WTC11 (cell line): ENCODE data around the gene ZBTB39. TPM values are rescaled to one million over a fixed set of nuclear protein-coding genes. Genes with fewer than 3 reads are reported as not detected.

Experiments used
- ATAC-seq: fragments of 200-7000 bp; cut with Tn5 transposase; 2 replicates; pipeline ENCODE4 v1.10.0; 2021; ENCODE audit warnings: mild to moderate bottlenecking, moderate library complexity
- CTCF ChIA-PET: fragments of 300-600 bp; sonication (Branson Sonifier 250); formaldehyde crosslinking; loops from one replicate; lab custom pipeline; 2021; ENCODE audit warnings: antibody characterized with exemption; lab: Charles Lee
- POLR2A ChIA-PET: fragments of 350-600 bp; sonication (Branson Sonifier 250); formaldehyde crosslinking; loops from one replicate; lab custom pipeline; 2021; ENCODE audit warnings: antibody characterized with exemption; lab: Charles Lee
- DNase-seq: peaks from one replicate; pipeline ENCODE4 v3.0.0; 2021; ENCODE audit warnings: low spot score
- H3K27ac Mint-ChIP-seq: 2 replicates; pipeline ENCODE4 v1.8.0; 2021; ENCODE audit warnings: mixed read lengths
- H3K27me3 Mint-ChIP-seq: 2 replicates; pipeline ENCODE4 v1.8.0; 2021; ENCODE audit warnings: low read depth, mild to moderate bottlenecking, moderate library complexity, mixed read lengths
- H3K36me3 Mint-ChIP-seq: 2 replicates; pipeline ENCODE4 v1.8.0; 2021; ENCODE audit warnings: mixed read lengths
- H3K4me1 Mint-ChIP-seq: 2 replicates; pipeline ENCODE4 v1.8.0; 2022; ENCODE audit warnings: mixed read lengths
- H3K4me3 Mint-ChIP-seq: 2 replicates; pipeline ENCODE4 v1.8.0; 2021; ENCODE audit warnings: mild to moderate bottlenecking, moderate library complexity, mixed read lengths
- H3K9me3 Mint-ChIP-seq: 2 replicates; pipeline ENCODE4 v1.8.0; 2021; ENCODE audit warnings: mixed read lengths
- AR ChIP-seq: fragments of 250-450 bp; sonication (Bioruptor Pico); IDR thresholded peaks from 2 replicates; pipeline ENCODE4 v1.9.0; 2021; ENCODE audit warnings: mild to moderate bottlenecking
- CREB1 ChIP-seq: sonication (generic); formaldehyde crosslinking; IDR thresholded peaks from 2 replicates; pipeline ENCODE4 v1.8.0; 2023; ENCODE audit warnings: mild to moderate bottlenecking, missing genetic modification reagents
- E2F5 ChIP-seq: sonication (generic); formaldehyde crosslinking; IDR thresholded peaks from 2 replicates; pipeline ENCODE4 v1.8.1; 2022; ENCODE audit warnings: mild to moderate bottlenecking, moderate library complexity, missing genetic modification reagents
- ERG ChIP-seq: fragments of 250-450 bp; sonication (Bioruptor Pico); IDR thresholded peaks from 2 replicates; pipeline ENCODE4 v1.8.0; 2021; ENCODE audit warnings: mild to moderate bottlenecking
- FOXP4 ChIP-seq: sonication (generic); formaldehyde crosslinking; IDR thresholded peaks from 2 replicates; pipeline ENCODE4 v1.8.0; 2022; ENCODE audit warnings: mild to moderate bottlenecking, missing genetic modification reagents
- GRHL2 ChIP-seq: fragments of 250-450 bp; sonication (Bioruptor Pico); IDR thresholded peaks from 2 replicates; pipeline ENCODE4 v1.8.0; 2022; ENCODE audit warnings: mild to moderate bottlenecking, moderate library complexity; ENCODE audit not compliant: insufficient replicate concordance, severe bottlenecking
- GTF2I ChIP-seq: fragments of 250-450 bp; sonication (Bioruptor Pico); conservative IDR thresholded peaks from 2 replicates; pipeline ENCODE4 v1.4.0; 2021; ENCODE audit warnings: mild to moderate bottlenecking
- IRF1 ChIP-seq: sonication (generic); formaldehyde crosslinking; IDR thresholded peaks from 2 replicates; pipeline ENCODE4 v1.8.0; 2023; ENCODE audit warnings: missing genetic modification reagents
- JUN ChIP-seq: sonication (generic); formaldehyde crosslinking; IDR thresholded peaks from 2 replicates; pipeline ENCODE4 v1.8.0; 2023; ENCODE audit warnings: mild to moderate bottlenecking, missing genetic modification reagents
- MXD4 ChIP-seq: fragments of 250-450 bp; sonication (Bioruptor Pico); IDR thresholded peaks from 2 replicates; pipeline ENCODE4 v1.8.0; 2021; ENCODE audit warnings: mild to moderate bottlenecking, moderate library complexity, borderline replicate concordance
- NFE2L1 ChIP-seq: sonication (generic); formaldehyde crosslinking; IDR thresholded peaks from 2 replicates; pipeline ENCODE4 v1.8.1; 2023; ENCODE audit warnings: missing genetic modification reagents
- OVOL2 ChIP-seq: fragments of 250-450 bp; sonication (Bioruptor Pico); IDR thresholded peaks from 2 replicates; pipeline ENCODE4 v1.9.0; 2021; ENCODE audit warnings: mild to moderate bottlenecking, borderline replicate concordance
- RELA ChIP-seq: sonication (generic); formaldehyde crosslinking; IDR thresholded peaks from 2 replicates; pipeline ENCODE4 v1.8.1; 2022; ENCODE audit warnings: missing genetic modification reagents, mild to moderate bottlenecking, borderline replicate concordance
- USF2 ChIP-seq: sonication (generic); formaldehyde crosslinking; IDR thresholded peaks from 2 replicates; pipeline ENCODE4 v1.8.1; 2023; ENCODE audit warnings: mild to moderate bottlenecking, missing genetic modification reagents, moderate library complexity
- ZNF281 ChIP-seq: sonication (generic); formaldehyde crosslinking; IDR thresholded peaks from 2 replicates; pipeline ENCODE4 v1.8.0; 2023; ENCODE audit warnings: mild to moderate bottlenecking, missing genetic modification reagents
- ZNF425 ChIP-seq: fragments of 250-450 bp; sonication (Bioruptor Pico); conservative IDR thresholded peaks from 2 replicates; pipeline ENCODE4 v1.9.0; 2021; ENCODE audit warnings: mild to moderate bottlenecking
- ZNF532 ChIP-seq: fragments of 250-450 bp; sonication (Bioruptor Pico); IDR thresholded peaks from 2 replicates; pipeline ENCODE4 v1.9.0; 2021; ENCODE audit warnings: mild to moderate bottlenecking, borderline replicate concordance
- total RNA-seq: library from RNA; stranded (reverse); gene quantifications from 3 replicates; pipeline ENCODE4 v1.2.3, GENCODE V29; 2021

ZBTB39 gene
- total RNA-seq, 1 experiment from 2014 or later = 20.2 TPM

- no peak for DNase-seq
- H3K27me3 Mint-ChIP-seq = peaks cover 10% of the 10 kb centered on the region; the same call in 1 of the 2 replicates
- H3K4me3 Mint-ChIP-seq = no peak overlapping the region
- CTCF ChIA-PET = interaction anchor here (0.6 to 1.4 kb wide), 8 partner anchors 9 to 202 kb away, joined by 3 to 7 read pairs (median 3); partner anchors contain the start of gene STAT6
- POLR2A ChIA-PET = no interaction called here
- H3K36me3 Mint-ChIP-seq = no peaks in the 10 kb centered on the region
- H3K4me1 Mint-ChIP-seq = peaks cover 8% of the 10 kb centered on the region
- H3K27ac Mint-ChIP-seq = no peak overlapping the region
- no peaks in the 10 kb centered on the region for H3K9me3 Mint-ChIP-seq
- TF ChIP-seq GRHL2 = no peak
- no peak for TF ChIP-seq ZNF281 (CRISPR knock-in tag)
- TF ChIP-seq ZNF532 (CRISPR knock-in tag) = no peak
- TF ChIP-seq AR = no peak
- TF ChIP-seq E2F5 (CRISPR knock-in tag) = no peak
- no peak for TF ChIP-seq IRF1 (CRISPR knock-in tag)
- no peak for TF ChIP-seq RELA
- TF ChIP-seq MXD4 = no peak
- TF ChIP-seq FOXP4 = no peak
- TF ChIP-seq GTF2I = no peak
- no peak for TF ChIP-seq JUN (CRISPR knock-in tag)
- TF ChIP-seq CREB1 (CRISPR knock-in tag) = no peak
- no peak for TF ChIP-seq ZNF425
- no peak for TF ChIP-seq USF2 (CRISPR knock-in tag)
- no peak for TF ChIP-seq ERG
- TF ChIP-seq OVOL2 = no peak
- no peak for TF ChIP-seq NFE2L1 (CRISPR knock-in tag)
- ATAC-seq = no peak
Measured at GRCh38 chr12:57040750-57041149, 34.4 kb upstream of the ZBTB39 start.
